NCI-H2227 treated with DMSO at 0.1 percent for 48 hours (cell line): ENCODE measurements around the gene RBM26.

Experiments used
- DNase-seq: peaks from one replicate; lab custom pipeline; 2025; lab: John Stamatoyannopoulos, UW

Gene RBM26

GRCh38 chr13:79270859-79271258 lies 135.2 kb downstream of the RBM26 start:
- DNase-seq: no peak
